Right hindlimb (tissue), 1 donor: ENCODE results near the gene LEO1.
"Not testable (repeated sequence)": the region's sequence is repeated elsewhere in the genome, so short reads cannot be mapped to it uniquely, and the experiment has no call there.

Experiments used
- DNase-seq: peaks from one replicate; pipeline ENCODE4 v3.0.0-alpha.2; 2018

The LEO1 gene

DNA sequence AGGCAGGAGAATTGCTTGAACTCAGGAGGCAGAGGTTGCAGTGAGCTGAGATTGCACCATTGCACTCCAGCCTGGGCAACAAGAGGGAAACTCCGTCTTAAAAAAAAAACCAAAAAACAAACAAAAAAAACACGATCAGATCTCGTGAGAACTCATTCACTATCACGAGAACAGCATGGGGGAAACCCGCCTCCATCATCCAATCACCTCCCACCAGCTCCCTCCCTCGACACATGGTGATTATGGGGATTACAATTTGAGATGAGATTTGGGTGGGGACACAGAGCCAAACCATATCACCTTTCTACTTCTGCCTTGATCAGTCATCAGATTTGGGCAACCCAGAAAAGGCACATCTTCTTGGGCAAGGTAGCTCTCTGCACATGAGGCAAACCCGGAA is 31.5 kb upstream of the LEO1 start:
- DNase-seq: not testable (repeated sequence)

DNA sequence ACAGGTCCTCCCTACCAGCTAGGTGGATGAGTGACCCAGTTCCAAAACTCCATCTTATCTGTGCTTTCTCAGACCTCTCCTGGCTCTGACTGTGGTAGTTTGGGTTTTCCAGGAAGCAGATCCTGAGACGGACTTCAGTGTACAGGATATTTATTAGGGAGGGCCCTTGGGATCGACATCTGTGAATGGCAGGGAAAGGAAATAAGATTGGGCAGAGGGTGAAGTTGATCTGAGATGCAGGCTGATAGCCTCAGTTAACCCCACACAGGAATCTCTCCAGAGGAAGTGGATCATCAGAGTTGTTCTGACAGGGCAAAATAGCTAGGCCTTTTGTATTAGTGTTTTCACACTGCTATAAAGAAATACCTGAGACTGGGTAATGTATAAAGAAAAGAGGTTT is 30.8 kb upstream of the LEO1 start:
- DNase-seq: no peak

DNA sequence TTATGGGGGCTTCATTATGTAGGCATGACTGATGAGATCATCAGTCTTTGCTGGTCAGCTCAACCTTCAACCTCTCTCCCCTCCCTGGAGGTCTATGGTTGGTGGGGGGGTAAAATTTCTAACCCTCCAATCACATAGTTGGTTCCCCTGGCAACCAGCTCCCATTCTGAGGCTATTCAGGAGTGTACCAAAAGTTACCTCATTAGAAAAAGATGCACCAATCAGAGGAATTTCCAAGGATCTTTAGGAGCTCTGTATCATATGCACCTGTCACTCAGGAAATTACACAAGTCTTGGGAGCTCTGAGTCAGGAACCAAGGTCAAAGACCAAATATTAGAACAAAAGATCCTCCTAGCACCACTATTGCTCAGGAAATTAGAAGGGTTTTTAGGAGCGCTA is 21.4 kb upstream of the LEO1 start:
- no peak for DNase-seq

DNA sequence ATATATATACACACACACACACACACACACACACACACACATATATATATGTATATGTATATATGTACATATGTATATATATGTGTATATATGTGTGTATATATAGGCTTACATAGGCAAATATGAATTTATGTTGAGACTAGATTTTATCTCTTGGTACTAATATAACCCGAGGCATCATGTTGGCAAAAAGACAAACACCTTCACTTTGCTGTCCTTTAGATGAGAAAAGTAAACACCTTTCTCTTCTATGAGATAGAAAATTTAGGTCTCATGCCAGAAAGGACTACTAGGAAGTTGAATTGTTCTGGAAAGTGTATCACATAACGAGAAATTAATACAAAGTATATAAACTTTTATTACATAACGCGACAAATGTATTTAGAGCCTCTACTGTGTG is 19.6 kb upstream of the LEO1 start:
- no peak for DNase-seq

DNA sequence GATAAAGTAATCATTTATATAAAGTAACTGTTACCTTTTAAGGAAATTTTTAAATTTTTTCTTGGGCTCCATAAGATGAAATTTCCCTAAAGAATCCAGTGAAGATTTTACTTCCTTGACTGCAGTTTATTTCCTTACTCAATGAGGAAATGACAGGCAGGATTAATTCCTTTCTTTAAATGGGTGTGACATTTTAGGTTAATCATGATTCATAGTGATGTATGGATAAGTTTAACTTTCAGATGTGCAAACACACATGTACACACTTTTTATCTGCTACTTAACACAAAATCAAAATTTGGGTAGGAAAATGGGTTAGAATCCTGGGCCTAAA is 11.2 kb upstream of the LEO1 start:
- no peak for DNase-seq

DNA sequence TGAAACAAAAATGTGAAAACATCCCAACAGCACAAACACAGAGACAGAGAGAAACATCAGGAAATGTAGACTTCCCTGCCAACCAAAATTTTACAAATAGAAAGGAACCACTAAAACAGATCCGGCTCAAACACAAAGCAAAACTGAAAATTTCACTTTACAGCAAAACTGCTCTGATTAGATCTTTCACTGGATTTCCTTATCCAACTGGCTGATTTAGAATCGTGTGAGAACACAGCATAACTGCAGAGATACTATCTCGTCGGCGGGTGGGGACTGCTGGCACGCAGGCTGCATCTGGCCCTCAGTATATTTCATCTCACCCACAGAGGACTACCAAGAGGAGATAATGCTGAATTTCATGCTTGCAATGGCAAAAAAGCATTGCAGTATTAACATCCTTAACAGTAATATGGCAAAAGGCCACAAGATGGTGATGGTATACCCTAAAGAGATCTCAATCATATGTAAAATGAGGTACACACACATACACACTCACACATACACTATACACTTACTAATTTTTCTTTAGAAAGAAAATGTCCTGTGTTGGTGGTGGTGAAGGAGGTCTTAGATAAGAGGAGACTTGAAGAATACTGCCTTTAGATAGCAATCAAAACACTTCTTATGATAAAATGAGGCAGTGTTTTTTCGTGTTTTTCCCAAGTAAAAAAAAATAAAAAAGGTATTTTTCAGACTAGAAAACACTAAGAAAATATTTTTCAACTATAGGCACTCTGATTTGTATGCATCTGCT is 10.6 kb upstream of the LEO1 start:
- DNase-seq: peak; percentile 18

DNA sequence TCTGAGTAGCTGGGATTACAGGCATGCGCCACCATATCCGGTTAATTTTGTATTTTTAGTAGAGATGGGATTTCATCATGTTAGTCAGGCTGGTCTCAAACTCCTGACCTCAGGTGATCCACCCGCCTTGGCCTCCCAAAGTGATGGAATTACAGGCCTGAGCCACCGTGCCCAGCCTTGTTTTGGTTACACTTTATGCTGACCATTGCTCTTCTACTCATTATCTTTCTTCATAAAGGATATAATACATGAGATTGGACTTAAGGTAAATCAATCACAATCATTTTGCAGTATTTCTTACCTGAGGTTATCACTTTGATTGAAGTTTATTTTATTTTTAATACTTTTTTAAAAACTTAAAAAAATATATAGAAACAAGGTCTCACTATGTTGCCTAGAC is 2.2 kb upstream of the LEO1 start:
- DNase-seq: no peak

DNA sequence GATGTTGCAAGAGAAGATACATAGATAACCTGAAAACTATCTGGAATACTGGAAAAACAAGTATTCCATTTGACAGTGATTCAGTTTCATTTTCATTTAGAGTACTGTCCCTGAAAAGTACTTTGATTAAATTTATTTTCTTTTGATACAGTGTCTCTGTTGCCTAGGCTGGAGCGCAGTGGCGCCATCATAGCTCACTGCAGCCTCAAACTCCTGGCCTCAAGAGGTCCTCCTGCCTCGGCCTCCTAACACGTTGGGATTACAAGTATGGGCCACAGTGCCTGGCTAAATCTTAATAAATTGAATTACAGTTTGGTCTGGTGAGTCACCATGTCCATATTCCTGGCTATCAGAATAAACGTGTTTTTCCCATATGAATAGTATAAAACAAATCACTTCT is 1.6 kb upstream of the LEO1 start:
- DNase-seq: no peak

DNA sequence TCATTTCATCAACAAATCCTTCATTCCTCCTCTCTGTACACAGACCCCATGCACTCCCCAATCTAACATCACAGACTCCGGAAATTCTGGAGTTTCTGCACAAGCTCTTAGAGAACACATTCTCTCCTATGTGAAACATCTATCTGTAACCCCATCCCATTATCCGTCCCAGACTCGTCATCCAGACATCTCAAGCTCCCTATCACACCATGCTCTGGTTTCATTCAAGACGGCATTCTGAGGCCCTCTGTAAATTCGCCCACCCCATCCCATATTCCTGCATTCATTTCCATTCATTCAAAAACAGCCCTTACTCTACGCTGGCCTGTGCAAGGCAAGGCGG is 575 bp downstream of the LEO1 start:
- DNase-seq: no peak

DNA sequence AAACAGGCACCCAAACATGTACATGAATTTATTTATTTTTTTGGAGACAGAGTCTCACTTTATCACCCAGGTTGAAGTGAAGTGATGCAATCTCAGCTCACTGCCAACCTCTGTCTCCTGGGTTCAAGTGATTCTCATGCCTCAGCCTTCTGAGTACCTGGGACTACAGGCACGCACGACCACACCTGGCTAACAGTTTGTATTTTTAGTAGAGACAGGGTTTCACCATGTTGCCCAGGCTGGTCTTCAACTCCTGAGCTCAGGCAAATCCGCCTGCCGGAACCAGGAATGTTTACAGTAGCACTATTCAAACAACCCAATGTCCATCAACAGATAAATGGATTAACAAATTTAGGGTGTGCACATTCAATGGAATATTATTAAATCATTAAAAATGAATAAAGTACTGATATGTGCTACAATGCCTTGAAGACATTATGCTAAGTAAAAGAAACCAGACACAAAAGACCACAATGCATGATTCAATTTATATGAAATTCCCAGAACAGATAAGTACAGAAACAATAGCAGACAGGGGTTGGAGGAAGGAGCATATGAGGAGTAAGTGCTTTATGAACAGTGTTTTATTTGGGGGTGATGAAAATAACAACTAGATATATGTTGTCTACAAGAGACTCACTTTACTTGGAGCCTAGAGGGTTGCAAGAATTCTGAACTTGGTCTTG is 1.3 kb downstream of the LEO1 start:
- DNase-seq: no peak

DNA sequence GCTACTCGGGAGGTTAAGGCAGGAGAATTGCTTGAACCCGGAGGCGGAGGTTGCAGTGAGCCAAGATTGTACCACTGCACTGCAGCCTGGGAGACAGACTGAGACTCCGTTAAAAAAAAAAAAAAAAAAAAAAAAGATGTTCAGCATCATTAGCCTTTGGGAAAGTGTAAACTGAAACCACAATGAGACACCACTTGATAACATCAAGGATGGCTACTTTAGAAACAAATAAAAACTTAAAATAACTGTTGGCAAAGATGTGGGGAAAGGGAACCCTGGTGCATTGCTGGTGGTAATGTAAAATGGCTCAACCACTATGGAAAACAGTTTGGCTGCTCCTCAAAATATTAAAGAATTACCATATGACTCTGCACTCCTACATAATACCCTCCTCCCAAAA is 1.9 kb downstream of the LEO1 start:
- DNase-seq: no peak

DNA sequence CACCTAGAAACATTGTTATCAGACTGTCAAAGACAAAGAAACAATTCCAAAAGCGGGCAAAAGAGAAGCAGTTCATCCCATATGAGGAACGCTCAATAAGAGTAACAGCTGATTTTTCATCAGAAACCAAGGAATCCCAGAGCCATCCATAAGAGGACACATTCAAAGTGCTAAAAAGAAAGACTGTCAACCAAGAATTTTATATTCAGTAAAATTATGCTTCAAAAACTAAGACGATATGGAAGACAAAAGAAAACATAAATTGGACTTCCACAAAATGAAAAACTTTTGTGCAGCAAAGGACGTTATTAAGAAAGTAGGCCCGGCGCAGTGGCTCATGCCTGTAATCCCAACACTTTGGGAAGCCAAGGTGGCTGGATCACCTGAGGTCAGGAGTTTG is 4.0 kb downstream of the LEO1 start:
- no peak for DNase-seq

DNA sequence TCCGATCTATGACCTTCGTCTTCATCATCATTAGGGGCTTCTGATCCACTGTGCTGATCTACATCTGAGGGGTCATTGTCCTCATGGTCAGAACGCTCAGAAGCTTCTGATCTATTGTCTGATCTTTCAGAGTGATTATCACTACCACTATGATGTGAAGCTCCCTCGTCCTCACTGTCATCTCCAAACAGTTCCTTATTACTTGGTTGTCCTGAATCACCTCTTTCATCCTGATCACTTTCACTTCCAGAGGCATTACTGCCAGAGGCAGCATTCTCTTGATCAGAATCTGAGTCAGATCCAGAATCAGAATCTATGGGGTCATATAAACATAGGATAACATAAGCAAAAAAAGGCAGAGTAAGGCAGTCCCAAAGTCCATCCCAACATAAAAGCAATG is 5.4 kb downstream of the LEO1 start:
- no peak for DNase-seq

DNA sequence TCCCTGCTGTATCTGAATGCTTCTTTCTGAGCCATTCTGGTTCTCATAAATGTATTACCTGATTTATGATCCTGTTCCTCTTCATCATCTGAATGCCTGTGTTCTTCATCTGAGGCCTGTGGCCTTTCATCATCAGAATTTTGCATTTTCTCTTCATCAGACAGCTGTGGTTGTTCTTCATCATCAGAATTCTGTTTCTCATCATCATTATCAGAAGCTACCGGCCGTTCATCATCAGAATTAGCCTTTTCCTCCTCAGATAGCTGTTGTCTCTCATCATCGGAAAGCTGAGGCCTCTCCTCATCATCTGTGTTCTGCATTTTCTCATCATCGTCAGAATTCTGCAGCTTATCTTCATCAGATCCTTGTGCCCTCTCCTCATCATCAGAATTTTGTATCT is 5.9 kb downstream of the LEO1 start:
- no peak for DNase-seq

DNA sequence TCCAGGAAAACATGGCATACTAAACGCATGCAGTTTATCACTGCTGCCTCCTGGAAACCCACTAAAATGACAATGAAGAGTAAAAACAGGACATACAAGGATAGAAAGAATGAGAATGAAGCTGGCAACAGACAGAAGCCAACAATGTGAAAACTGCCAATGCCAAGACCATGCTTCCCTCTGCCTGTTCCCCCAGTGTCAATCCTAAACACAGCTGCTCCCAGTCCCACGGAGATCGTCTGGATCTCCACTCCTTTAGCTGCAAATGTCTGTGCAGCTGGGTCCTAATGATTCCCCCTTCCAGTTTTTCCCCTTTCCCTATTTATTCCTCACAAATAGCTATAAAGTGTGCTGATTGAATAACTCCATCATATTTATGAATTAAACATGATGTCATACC is 16.1 kb downstream of the LEO1 start:
- DNase-seq: no peak

DNA sequence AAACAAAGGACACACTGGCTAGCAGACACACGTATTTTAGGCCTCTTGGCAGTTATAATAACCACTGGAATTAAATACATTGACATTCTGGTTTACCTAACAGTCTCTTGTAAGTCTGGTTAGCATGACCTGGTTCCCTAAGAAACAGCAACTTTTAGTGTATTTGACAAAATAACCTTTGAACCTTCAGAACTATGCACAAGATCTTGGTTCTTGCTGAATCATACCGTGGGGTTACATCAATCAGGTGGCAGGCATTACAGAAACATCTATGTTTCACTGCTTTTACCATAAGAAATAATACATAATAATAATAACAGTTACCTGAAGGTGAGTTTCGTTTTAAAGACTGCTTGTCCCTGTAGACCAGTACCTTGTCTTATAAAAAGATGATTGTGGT is 18.8 kb downstream of the LEO1 start:
- no peak for DNase-seq

DNA sequence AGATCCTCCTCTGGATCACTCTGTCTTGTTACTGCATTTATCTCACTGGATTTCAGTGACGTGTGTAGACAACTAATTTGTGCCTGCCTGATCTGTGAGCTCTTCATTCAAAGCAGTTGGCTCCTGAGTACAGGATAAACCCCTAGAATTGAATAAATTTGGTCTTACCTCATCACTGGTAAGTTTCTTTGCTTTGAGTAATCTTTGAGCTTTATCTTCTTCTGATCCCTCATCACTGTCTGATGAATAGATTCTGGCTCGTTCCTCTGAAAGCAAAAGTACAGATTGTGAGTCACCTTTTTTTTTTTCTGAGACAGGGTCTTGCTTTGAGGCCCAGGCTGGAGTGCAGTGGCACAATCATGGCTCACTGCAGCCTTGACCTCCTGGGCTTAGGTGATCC is 24.5 kb downstream of the LEO1 start:
- DNase-seq: no peak

DNA sequence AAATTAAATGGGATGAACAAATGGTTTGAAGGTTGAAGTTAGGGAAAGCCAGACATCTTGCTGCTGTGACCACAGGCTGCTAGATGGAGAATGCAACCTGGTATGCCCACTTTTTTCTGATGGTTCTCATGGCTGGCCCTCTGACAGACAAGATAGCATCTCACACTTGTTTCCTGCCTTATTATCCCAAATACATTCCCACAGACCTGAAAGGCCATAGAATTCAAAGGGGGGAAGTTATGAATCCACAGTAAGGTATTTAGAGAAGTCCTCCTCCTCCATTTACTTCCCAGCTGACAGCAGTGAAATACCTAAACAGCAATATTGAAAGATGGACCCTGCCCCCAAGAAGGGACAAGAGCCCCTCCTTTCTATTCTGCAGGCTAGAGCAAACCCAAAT is 32.4 kb downstream of the LEO1 start:
- DNase-seq: no peak

DNA sequence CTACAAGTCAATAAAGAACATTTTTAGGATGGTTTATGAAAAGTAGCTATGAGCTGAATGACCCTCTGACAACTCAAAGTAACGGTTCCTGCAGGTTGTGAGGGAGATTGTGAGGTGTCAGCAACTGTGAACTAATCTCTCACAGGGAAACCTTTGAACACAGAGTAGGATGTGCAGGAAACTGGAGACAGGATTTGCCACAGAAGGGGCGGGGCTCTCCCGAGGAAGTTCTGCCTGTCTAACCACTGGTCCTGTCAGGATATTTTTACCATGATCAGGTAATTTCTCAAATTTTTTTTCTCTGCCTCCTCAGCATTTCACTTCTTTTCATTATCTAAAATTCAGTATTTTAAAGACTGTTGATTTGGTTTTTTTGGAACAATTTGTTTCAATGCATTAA is 33.3 kb downstream of the LEO1 start:
- DNase-seq: no peak

DNA sequence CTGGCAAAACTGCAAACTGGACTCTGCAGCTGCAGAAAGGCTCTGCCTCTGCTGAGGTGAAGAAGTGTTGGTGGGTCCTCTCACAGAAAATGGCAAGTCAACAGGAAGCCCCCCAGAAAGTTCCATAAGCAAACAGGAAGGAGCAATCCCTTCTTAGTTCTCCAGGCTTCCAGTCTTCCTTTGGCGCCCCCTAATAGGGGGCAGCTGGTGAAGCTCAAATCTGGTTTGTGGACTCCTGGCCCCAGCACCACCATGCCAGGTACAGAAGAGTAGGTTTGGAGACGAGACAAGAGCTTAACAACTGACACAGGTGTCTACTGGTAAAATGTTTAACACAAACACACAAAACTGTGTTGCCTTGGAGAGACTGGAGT is 35.5 kb downstream of the LEO1 start:
- DNase-seq: no peak

DNA sequence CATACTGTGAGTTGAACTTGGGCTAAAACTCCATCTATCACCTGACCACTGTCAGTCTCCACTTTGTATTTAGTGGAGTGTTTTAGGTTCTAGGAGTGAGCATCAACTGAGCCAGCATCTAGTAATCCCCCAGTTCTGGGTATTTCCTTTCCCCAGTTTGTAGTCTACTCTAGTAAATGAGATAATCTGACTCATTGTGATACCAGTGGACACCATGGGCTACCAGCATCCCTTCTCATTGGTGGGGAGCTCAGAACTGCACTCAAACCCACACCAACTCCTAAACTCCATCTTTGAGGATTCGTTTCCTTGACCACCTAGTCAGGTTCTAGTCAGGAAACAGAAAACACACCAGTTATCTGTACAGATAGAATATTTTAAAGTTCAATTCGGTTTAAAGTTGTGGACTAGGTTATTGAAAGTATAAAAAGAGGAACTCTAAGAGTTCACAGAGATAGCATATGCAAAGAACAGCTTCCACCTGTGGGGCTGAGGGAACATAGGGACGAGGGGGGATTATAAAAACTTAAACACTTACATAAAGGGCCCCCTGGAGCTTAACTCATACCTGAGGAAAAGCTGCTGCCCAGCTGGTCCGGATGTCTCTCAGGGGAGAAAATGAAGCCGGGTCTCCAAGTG is 36.0 kb downstream of the LEO1 start:
- no peak for DNase-seq

DNA sequence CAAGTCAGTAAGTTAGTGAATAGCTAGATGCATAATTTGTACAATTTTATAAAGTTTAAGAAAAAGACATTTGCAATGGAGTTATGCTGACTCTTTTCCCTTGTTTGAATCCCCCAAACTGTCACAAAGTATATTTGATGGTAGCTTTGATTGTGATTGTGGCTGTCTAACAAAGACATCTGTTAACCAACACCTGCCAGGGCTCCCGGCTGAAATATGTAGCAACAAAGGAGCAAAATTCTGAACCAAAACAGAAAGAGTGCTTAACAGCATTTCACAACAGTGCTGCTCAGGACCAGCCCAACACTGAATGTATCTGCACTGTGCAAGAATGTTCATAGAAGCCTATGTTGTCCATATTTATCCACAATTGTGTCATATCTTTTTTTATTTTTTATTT is 39.4 kb downstream of the LEO1 start:
- no peak for DNase-seq

DNA sequence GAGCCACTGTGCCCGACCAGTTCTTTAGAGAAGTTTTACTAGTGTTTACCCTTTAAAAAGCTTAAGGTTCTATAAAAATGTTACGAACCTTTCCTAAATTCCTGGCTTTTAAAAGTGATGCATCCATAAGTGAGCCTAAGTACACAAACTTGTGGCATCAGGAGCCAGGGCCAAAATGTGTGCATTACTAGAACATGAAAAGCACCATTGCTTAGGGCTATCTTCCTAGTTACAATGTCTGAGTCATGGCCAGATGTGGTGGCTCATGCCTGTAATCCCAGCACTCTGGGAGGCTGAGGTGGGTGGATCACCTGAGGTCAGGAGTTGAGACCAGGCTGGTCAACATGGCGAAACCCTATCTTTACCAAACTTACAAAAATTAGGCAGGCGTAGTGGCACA is 39.9 kb downstream of the LEO1 start:
- no peak for DNase-seq

DNA sequence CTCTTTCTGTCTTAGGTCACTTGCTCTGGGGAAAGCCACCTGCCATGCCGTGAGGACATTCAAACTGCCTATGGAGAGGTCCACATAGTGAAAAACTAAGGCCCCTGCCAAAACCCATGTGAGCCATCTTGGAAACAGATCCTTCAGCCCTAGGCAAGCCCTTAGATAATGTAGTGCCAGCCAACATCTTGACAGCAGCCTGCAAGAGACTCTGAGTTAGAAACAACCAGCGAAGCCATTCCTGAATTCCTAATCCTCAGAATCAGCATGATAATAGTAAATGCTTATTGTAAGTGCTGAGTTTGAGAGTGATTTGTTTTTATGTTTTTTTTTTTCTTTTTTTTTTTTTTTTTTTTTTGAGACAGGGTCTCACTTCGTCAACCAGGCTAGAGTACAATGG is 40.6 kb downstream of the LEO1 start:
- DNase-seq: no peak

DNA sequence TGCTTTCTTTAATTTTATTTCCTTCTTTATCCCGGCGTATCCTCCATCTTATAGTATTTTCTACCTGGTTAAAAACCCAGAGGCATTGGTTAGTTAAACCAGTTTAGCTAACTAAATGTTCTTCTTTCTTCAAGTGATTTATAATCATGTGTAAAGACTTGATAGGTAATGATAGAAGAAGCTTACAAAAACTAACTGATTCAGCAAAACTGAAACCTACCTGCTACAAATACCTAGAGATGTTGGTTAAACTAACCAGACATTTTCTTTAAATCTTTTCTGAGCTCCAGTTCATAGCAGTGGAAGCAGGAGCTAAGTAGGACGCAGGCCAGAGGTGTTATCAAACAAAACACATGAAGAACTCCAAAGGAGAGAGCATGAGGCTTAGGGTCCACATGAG is 44.8 kb downstream of the LEO1 start:
- DNase-seq: no peak
